Testis (tissue), 2 donors: ENCODE measurements around the gene UBAC2.

Source experiments
- POLR2A ChIP-seq: fragments of 450-650 bp; IDR thresholded peaks from one replicate; pipeline ENCODE4 v1.6.1; 2017; ENCODE audit warnings: antibody characterized with exemption, mild to moderate bottlenecking, moderate library complexity
- TF ChIP-seq, protein P1 (sequence below), 3 experiments: fragments of 450-650 bp in 2 of 3; fragments of 200-600 bp in 1 of 3; sonication (generic) in 1 of 3; IDR thresholded peaks; one replicate each; pipeline ENCODE4 v1.5.1; 2016 to 2019; ENCODE audit warnings: antibody characterized with exemption in 3 of 3, mild to moderate bottlenecking in 2 of 3, moderate library complexity in 1 of 3

DNA sequence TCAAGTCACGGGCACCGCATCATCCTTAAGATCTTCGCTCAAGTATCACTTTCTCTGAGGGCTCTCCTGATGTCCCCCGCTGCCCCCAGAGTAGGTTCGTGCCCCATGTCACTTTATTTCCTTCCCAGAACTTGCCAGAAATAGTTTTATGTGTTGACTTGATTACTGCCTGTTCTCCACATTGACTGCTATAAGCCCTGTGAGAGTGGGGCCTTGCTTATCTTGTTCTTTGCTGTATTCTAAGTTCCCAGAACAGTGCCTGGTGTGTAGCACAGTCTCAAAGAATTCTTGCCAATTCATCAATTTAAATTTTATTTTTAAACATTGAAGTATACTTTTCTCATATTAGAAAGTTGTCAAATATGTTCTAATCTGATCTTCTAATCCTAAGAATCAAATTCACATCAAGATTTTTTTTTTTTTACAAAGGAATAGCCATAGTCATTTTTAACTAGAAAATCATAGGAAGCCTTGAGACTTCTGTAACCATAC lies 138.6 kb downstream of the UBAC2 start:
- TF ChIP-seq, protein P1, sequence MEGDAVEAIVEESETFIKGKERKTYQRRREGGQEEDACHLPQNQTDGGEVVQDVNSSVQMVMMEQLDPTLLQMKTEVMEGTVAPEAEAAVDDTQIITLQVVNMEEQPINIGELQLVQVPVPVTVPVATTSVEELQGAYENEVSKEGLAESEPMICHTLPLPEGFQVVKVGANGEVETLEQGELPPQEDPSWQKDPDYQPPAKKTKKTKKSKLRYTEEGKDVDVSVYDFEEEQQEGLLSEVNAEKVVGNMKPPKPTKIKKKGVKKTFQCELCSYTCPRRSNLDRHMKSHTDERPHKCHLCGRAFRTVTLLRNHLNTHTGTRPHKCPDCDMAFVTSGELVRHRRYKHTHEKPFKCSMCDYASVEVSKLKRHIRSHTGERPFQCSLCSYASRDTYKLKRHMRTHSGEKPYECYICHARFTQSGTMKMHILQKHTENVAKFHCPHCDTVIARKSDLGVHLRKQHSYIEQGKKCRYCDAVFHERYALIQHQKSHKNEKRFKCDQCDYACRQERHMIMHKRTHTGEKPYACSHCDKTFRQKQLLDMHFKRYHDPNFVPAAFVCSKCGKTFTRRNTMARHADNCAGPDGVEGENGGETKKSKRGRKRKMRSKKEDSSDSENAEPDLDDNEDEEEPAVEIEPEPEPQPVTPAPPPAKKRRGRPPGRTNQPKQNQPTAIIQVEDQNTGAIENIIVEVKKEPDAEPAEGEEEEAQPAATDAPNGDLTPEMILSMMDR (IDR thresholded peaks at IDR 0.05): no peak
- no peak for TF ChIP-seq POLR2A
